Activated naive CD8-positive, alpha-beta T cell treated with anti-CD3 and anti-CD28 coated beads, Interleukin-2, amount 10 ng/mL, durations not matched to agents 7 days and 5 days (primary cell): Measurements from ENCODE around the gene BCL2. TPM values are rescaled to one million over a fixed set of nuclear protein-coding genes. Genes with fewer than 3 reads are reported as not detected.
A peak's percentile ranks its signal among the peaks of the same experiment; 100 is the strongest.

Experiments
- ATAC-seq: fragments of 150-1000 bp; cut with Tn5 transposase; one replicate; pipeline ENCODE4 v1.10.0; 2021; ENCODE audit warnings: low read depth, moderate library complexity
- POLR2A ChIA-PET: fragments of 350-600 bp; sonication (Branson Sonifier 250); formaldehyde crosslinking; loops from one replicate; lab custom pipeline; 2021; ENCODE audit warnings: antibody characterized with exemption; lab: Charles Lee
- DNase-seq: peaks from one replicate; pipeline ENCODE4 v3.0.0; 2021
- H3K27ac Mint-ChIP-seq: one replicate; pipeline ENCODE4 v1.8.0; 2022; ENCODE audit warnings: mild to moderate bottlenecking, mixed read lengths
- H3K27me3 Mint-ChIP-seq: one replicate; pipeline ENCODE4 v1.8.0; 2022; ENCODE audit warnings: mild to moderate bottlenecking, moderate library complexity, mixed read lengths
- H3K36me3 Mint-ChIP-seq: one replicate; pipeline ENCODE4 v1.8.0; 2021; ENCODE audit warnings: mild to moderate bottlenecking, mixed read lengths
- H3K4me1 Mint-ChIP-seq: one replicate; pipeline ENCODE4 v1.8.0; 2021; ENCODE audit warnings: mixed read lengths
- H3K4me3 Mint-ChIP-seq: one replicate; pipeline ENCODE4 v1.8.0; 2022; ENCODE audit warnings: mild to moderate bottlenecking, moderate library complexity, mixed read lengths
- H3K9me3 Mint-ChIP-seq: one replicate; pipeline ENCODE4 v1.8.0; 2021; ENCODE audit warnings: mixed read lengths
- total RNA-seq, 2 experiments: library from RNA; stranded (reverse); gene quantifications; one replicate each; pipeline ENCODE4 v1.2.3, GENCODE V29; 2021

The BCL2 gene
- total RNA-seq, 2 experiments from 2014 or later, result 121 to 128 TPM

DNA sequence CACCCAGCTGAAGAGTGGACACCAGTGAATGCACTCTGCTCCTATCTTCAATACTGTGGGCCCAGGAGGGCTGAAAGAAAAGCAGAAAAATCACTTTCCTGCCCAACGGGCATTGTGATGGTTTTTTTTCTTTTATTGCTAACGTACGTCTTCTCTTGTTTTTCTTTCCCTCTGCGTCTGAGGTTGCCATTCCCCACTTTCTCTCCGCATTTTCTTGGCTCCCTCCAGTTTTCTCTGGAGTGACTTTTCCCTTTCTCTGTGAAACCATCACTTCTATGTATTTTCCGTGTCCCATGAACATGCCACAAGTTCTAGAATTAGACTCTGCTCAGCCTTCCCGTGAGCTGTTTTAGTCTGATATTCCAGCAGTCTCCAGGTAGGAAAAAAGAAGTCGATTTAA is 169.2 kb downstream of the BCL2 start:
- Mint-ChIP-seq H3K4me1 (peaks cover 52% of the 10 kb centered on the region), H3K36me3 (peaks cover 39% of the 10 kb centered on the region), H3K9me3 (no peaks in the 10 kb centered on the region), H3K4me3 (no peak overlapping the region), H3K27ac (no peak overlapping the region), H3K27me3 (no peaks in the 10 kb centered on the region)
- POLR2A ChIA-PET, result interaction anchor here (1.7 kb wide), 1 partner anchor 12 kb away, joined by 11 read pairs; no protein-coding TSS in a partner anchor
- no peak for DNase-seq
- no peak for ATAC-seq

DNA sequence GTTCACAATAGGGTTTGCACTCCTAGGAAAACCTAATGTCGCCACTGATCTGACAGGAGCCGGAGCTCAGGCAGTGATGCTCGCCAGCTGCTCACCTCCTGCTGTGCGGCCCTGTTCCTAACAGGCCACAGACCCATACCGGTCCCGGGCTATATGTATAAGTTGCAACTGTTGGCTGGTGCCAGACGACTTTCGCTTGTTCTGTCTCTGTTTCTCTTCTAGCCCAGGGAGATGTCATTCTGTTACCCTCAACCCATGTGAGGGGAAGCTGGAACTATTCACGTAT is 170.3 kb downstream of the BCL2 start:
- POLR2A ChIA-PET, result no interaction called here
- Mint-ChIP-seq H3K4me1 (peaks cover 44% of the 10 kb centered on the region), H3K36me3 (peaks cover 37% of the 10 kb centered on the region), H3K4me3 (no peak overlapping the region), H3K9me3 (no peaks in the 10 kb centered on the region), H3K27ac (no peak overlapping the region), H3K27me3 (no peaks in the 10 kb centered on the region)
- ATAC-seq, result no peak
- DNase-seq, result no peak

GRCh38 chr18:63148449-63149301 is 170.9 kb downstream of the BCL2 start:
- POLR2A ChIA-PET, result no interaction called here
- Mint-ChIP-seq H3K4me1 (peaks cover 44% of the 10 kb centered on the region), H3K27me3 (no peaks in the 10 kb centered on the region), H3K27ac (no peak overlapping the region), H3K4me3 (no peak overlapping the region), H3K36me3 (peaks cover 37% of the 10 kb centered on the region), H3K9me3 (no peaks in the 10 kb centered on the region)
- ATAC-seq (no peak), DNase-seq (no peak)

DNA sequence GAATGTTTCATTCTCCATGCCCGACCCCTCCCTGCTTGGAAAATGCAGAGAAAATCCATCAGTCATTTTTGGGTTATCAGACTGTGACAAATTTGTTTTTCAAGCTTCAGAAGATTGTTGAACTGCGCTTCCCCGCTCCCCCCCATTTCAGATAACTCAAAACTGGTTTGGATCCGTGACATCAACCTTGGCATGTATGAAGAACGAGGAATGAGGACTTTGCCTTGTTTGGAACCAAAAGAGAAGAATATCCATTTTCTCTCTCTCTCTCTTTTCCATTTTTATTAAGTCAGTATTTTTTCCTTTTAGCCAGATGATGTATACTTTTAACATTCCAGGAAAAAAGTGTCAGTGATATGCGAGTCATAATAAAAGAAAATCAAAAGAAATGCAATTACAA is 171.6 kb downstream of the BCL2 start:
- no peaks in the 10 kb centered on the region for H3K9me3 Mint-ChIP-seq
- DNase-seq (no peak), ATAC-seq (no peak)
- H3K36me3 Mint-ChIP-seq, result peaks cover 33% of the 10 kb centered on the region
- peaks cover 38% of the 10 kb centered on the region for H3K4me1 Mint-ChIP-seq
- no peak overlapping the region for H3K4me3 Mint-ChIP-seq
- H3K27me3 Mint-ChIP-seq, result no peaks in the 10 kb centered on the region
- POLR2A ChIA-PET, result no interaction called here
- H3K27ac Mint-ChIP-seq, result no peak overlapping the region

GRCh38 chr18:63146828-63147409 is 172.7 kb downstream of the BCL2 start:
- no peak overlapping the region for H3K27ac Mint-ChIP-seq
- peaks cover 40% of the 10 kb centered on the region for H3K36me3 Mint-ChIP-seq
- POLR2A ChIA-PET, result no interaction called here
- no peak overlapping the region for H3K4me3 Mint-ChIP-seq
- DNase-seq (no peak), ATAC-seq (no peak)
- H3K4me1 Mint-ChIP-seq, result peaks cover 34% of the 10 kb centered on the region
- H3K27me3 Mint-ChIP-seq, result no peaks in the 10 kb centered on the region
- H3K9me3 Mint-ChIP-seq, result no peaks in the 10 kb centered on the region

DNA sequence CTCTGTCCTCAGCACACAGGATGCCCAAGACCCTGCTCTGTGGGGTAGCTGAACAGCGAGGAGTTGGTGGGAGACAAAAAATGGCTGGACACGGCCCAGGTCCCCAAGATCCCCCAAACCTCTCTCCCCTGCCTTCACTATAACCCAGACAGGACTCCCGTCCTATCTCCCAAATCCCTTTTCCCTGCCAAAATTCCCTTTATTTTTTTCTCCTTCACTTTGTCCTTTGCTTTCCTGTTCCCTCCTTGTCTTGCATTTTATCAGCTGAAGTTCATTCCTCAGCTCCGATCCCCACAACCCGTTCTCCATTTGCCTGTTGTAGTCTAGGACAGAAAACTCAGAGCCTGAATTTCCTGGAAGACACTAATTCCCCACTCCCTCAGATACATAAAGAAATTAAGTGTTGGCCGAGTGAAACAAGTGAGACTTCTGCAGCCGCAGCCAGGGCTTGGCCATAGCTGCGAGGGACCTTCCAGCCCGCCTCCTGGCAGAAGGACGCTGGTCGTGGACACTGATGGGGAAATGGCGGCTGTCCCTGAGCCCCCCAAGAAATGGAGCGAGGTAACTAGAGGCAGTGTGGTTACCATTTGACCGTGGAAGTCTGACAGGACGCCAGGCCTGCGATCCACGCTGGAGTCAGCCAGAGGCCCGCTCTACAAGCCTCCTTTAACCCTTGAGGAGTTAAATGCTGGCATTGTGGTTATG is 173.6 kb downstream of the BCL2 start:
- H3K36me3 Mint-ChIP-seq, result peaks cover 48% of the 10 kb centered on the region
- DNase-seq (no peak), ATAC-seq (no peak)
- H3K27me3 Mint-ChIP-seq, result no peaks in the 10 kb centered on the region
- H3K9me3 Mint-ChIP-seq, result no peaks in the 10 kb centered on the region
- POLR2A ChIA-PET, result no interaction called here
- no peak overlapping the region for H3K4me3 Mint-ChIP-seq
- H3K27ac Mint-ChIP-seq, result no peak overlapping the region
- H3K4me1 Mint-ChIP-seq, result peaks cover 32% of the 10 kb centered on the region

- Mint-ChIP-seq H3K27me3 (no peaks in the 10 kb centered on the region), H3K4me3 (no peak overlapping the region), H3K27ac (no peak overlapping the region), H3K36me3 (peaks cover 50% of the 10 kb centered on the region), H3K4me1 (peaks cover 30% of the 10 kb centered on the region), H3K9me3 (no peaks in the 10 kb centered on the region)
- DNase-seq, result no peak
- POLR2A ChIA-PET, result interaction anchor here (0.6 kb wide), 1 partner anchor 71 kb away, joined by 3 read pairs; no protein-coding TSS in a partner anchor
- ATAC-seq, result no peak
These were observed 174.3 kb downstream of the BCL2 start for GRCh38 chr18:63145166-63145850.

DNA sequence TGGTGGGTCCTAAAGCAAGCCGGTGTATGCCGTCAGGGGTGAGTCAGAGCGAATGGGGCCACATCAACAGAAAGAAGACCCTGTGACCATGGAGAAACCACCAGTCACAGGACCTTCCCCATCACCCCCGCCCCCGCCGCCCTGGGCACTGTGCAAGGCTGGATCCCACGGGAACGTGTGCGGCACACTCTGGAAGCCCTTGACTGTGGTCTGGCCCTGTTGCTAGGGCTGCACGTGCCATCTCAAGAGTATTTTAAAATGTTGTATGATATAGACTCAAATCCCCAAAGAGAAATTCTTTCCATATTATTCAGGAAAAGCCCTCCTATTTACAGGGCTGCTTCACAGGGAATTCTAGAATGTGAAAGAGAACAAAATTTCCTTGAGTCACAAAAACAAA is 174.8 kb downstream of the BCL2 start:
- Mint-ChIP-seq H3K36me3 (peaks cover 52% of the 10 kb centered on the region), H3K27ac (no peak overlapping the region), H3K4me3 (no peak overlapping the region), H3K4me1 (peaks cover 34% of the 10 kb centered on the region), H3K27me3 (no peaks in the 10 kb centered on the region), H3K9me3 (no peaks in the 10 kb centered on the region)
- DNase-seq (no peak), ATAC-seq (no peak)
- POLR2A ChIA-PET, result interaction anchor here (0.6 kb wide), 1 partner anchor 72 kb away, joined by 3 read pairs; no protein-coding TSS in a partner anchor

DNA sequence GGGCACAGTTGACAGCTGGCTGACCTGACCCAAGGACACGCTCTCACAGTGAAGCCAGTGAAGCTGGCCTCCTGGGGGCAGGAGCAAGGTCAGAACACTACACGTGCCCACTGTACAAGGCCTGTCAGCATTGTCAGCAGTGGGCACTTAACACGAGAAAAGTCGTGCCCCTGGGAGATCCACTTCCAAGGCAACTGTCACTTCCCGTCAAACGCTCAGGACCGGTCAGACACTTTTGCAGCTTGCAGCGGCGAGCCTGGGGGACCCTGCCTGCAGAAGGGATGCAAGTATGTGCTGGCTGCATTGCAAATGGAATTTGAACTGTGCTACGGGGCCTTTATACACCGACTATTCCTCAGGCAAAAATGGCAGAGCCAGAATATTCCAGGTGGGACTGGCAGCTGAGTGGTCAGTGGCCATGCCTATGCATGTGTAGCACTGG is 176.2 kb downstream of the BCL2 start:
- POLR2A ChIA-PET, result interaction anchor here (0.5 kb wide), 1 partner anchor 33 kb away, joined by 3 read pairs; no protein-coding TSS in a partner anchor
- Mint-ChIP-seq H3K9me3 (no peaks in the 10 kb centered on the region), H3K27me3 (no peaks in the 10 kb centered on the region), H3K36me3 (peaks cover 48% of the 10 kb centered on the region), H3K27ac (peak overlapping the region; percentile 1), H3K4me3 (no peak overlapping the region), H3K4me1 (peaks cover 37% of the 10 kb centered on the region)
- DNase-seq (no peak), ATAC-seq (no peak)

GRCh38 chr18:63142594-63143225 is 176.9 kb downstream of the BCL2 start:
- Mint-ChIP-seq H3K36me3 (peaks cover 48% of the 10 kb centered on the region), H3K27me3 (no peaks in the 10 kb centered on the region), H3K4me1 (peaks cover 42% of the 10 kb centered on the region), H3K9me3 (no peaks in the 10 kb centered on the region), H3K27ac (peak overlapping the region; percentile 40), H3K4me3 (no peak overlapping the region)
- POLR2A ChIA-PET, result interaction anchor here (0.5 to 0.6 kb wide), 2 partner anchors 34 to 109 kb away, joined by 3 read pairs; no protein-coding TSS in a partner anchor
- ATAC-seq, result no peak
- no peak for DNase-seq

GRCh38 chr18:63141778-63142176 is 177.8 kb downstream of the BCL2 start:
- Mint-ChIP-seq H3K9me3 (no peaks in the 10 kb centered on the region), H3K27ac (no peak overlapping the region), H3K27me3 (no peaks in the 10 kb centered on the region), H3K4me3 (no peak overlapping the region), H3K4me1 (peaks cover 49% of the 10 kb centered on the region), H3K36me3 (peaks cover 54% of the 10 kb centered on the region)
- POLR2A ChIA-PET, result no interaction called here
- no peak for DNase-seq
- ATAC-seq, result no peak

GRCh38 chr18:63140997-63141777 is 178.4 kb downstream of the BCL2 start:
- POLR2A ChIA-PET, result no interaction called here

More at GRCh38 chr18:63140997-63141777, 178.4 kb downstream of the BCL2 start:
- Mint-ChIP-seq H3K4me1 (peaks cover 54% of the 10 kb centered on the region), H3K36me3 (peaks cover 56% of the 10 kb centered on the region), H3K27ac (peak overlapping the region; percentile 39), H3K4me3 (no peak overlapping the region), H3K9me3 (peaks cover 2% of the 10 kb centered on the region), H3K27me3 (no peaks in the 10 kb centered on the region)
- DNase-seq (no peak), ATAC-seq (no peak)
